Astrocyte (in vitro differentiated cells and primary cell): ENCODE results near the gene PRKAA2. TPM values are rescaled to one million over a fixed set of nuclear protein-coding genes. Genes with fewer than 3 reads are reported as not detected.
A peak's percentile ranks its signal among the peaks of the same experiment; 100 is the strongest.

Experiments used
- DNase-seq: peaks from one replicate; pipeline ENCODE4 v3.0.0-alpha.2; 2010; ENCODE audit warnings: low read depth
- FAIRE-seq: peaks from 2 replicates; lab custom pipeline; 2011; peaks lifted over from hg19 to GRCh38; lab: Jason Lieb, UNC
- H2AFZ ChIP-seq: 2 replicates; pipeline ENCODE4 v1.6.0; 2012; ENCODE audit warnings: low read depth, low read length, inconsistent platforms
- H3K27ac ChIP-seq: 2 replicates; pipeline ENCODE4 v1.5.1; 2011; ENCODE audit warnings: low read depth, low read length, inconsistent platforms
- H3K27me3 ChIP-seq: 2 replicates; pipeline ENCODE4 v1.6.0; 2011; ENCODE audit warnings: low read length, inconsistent platforms; ENCODE audit not compliant: insufficient read depth
- H3K36me3 ChIP-seq: 2 replicates; pipeline ENCODE4 v1.5.1; 2011; ENCODE audit warnings: low read length, inconsistent platforms; ENCODE audit not compliant: insufficient read depth
- H3K4me1 ChIP-seq: 2 replicates; pipeline ENCODE4 v1.5.1; 2011; ENCODE audit warnings: low read length, inconsistent platforms; ENCODE audit not compliant: insufficient read depth
- H3K4me2 ChIP-seq: 2 replicates; pipeline ENCODE4 v1.6.0; 2012; ENCODE audit warnings: low read length, inconsistent platforms
- H3K4me3 ChIP-seq: 2 replicates; pipeline ENCODE4 v1.5.1; 2011; ENCODE audit warnings: low read depth, mild to moderate bottlenecking, low read length, inconsistent platforms; ENCODE audit not compliant: insufficient read depth
- H3K79me2 ChIP-seq: 2 replicates; pipeline ENCODE4 v1.6.0; 2012; ENCODE audit warnings: mild to moderate bottlenecking, low read length, inconsistent platforms; ENCODE audit not compliant: insufficient read depth
- H3K9ac ChIP-seq: 2 replicates; pipeline ENCODE4 v1.6.0; 2012; ENCODE audit warnings: mild to moderate bottlenecking, low read length, inconsistent platforms
- H3K9me3 ChIP-seq: 2 replicates; pipeline ENCODE4 v1.5.1; 2012; ENCODE audit warnings: low read depth, mild to moderate bottlenecking, low read length, inconsistent platforms; ENCODE audit not compliant: insufficient read depth
- H4K20me1 ChIP-seq: 2 replicates; pipeline ENCODE4 v1.6.0; 2012; ENCODE audit warnings: low read length, inconsistent platforms; ENCODE audit not compliant: insufficient read depth
- H3K27ac Mint-ChIP-seq: one replicate; pipeline ENCODE4 v1.8.0; 2021; ENCODE audit warnings: mild to moderate bottlenecking, mixed read lengths; ENCODE audit not compliant: unreplicated experiment
- H3K27me3 Mint-ChIP-seq: one replicate; pipeline ENCODE4 v1.8.0; 2021; ENCODE audit warnings: low read depth, mixed read lengths; ENCODE audit not compliant: unreplicated experiment
- H3K36me3 Mint-ChIP-seq: one replicate; pipeline ENCODE4 v1.8.0; 2021; ENCODE audit warnings: low read depth, mixed read lengths; ENCODE audit not compliant: unreplicated experiment
- H3K4me1 Mint-ChIP-seq: one replicate; pipeline ENCODE4 v1.8.0; 2021; ENCODE audit warnings: low read depth, mixed read lengths; ENCODE audit not compliant: unreplicated experiment
- H3K4me3 Mint-ChIP-seq: one replicate; pipeline ENCODE4 v1.8.0; 2021; ENCODE audit warnings: mild to moderate bottlenecking, moderate library complexity, mixed read lengths; ENCODE audit not compliant: unreplicated experiment
- H3K9me3 Mint-ChIP-seq: one replicate; pipeline ENCODE4 v1.8.0; 2021; ENCODE audit warnings: mild to moderate bottlenecking, mixed read lengths; ENCODE audit not compliant: unreplicated experiment
- CTCF ChIP-seq: IDR thresholded peaks from 2 replicates; pipeline ENCODE4 v1.5.1; 2011; ENCODE audit warnings: low read depth, mild to moderate bottlenecking, inconsistent platforms, low read length, moderate library complexity; ENCODE audit not compliant: insufficient read depth
- EZH2 ChIP-seq: IDR thresholded peaks from 2 replicates; pipeline ENCODE4 v1.6.1; 2012; ENCODE audit warnings: mild to moderate bottlenecking, low read length, inconsistent platforms; ENCODE audit not compliant: insufficient read depth
- total RNA-seq: library from RNA; stranded (reverse); gene quantifications from 2 replicates; pipeline ENCODE4 v1.2.1, GENCODE V29; 2021

PRKAA2 gene
- total RNA-seq, 1 donor from 2014 or later = 2.4 TPM

GRCh38 chr1:56672579-56672978, 27.5 kb downstream of the PRKAA2 start:
- FAIRE-seq = no peak
- peaks cover 3% of the 10 kb centered on the region for H3K4me1 Mint-ChIP-seq

GRCh38 chr1:56675763-56676162, 30.6 kb downstream of the PRKAA2 start:
- FAIRE-seq = no peak
- no peaks in the 10 kb centered on the region for H3K9me3 ChIP-seq
- H3K79me2 ChIP-seq = no peaks in the 10 kb centered on the region
- peaks cover 3% of the 10 kb centered on the region for H3K4me1 Mint-ChIP-seq
- TF ChIP-seq CTCF (no peak), EZH2 (no peak)
- H3K4me3 ChIP-seq = no peak overlapping the region
- H3K27me3 ChIP-seq = no peaks in the 10 kb centered on the region
- no peaks in the 10 kb centered on the region for H3K27me3 Mint-ChIP-seq
- H3K36me3 Mint-ChIP-seq = peaks cover 2% of the 10 kb centered on the region
- no peaks in the 10 kb centered on the region for H4K20me1 ChIP-seq
- H3K9me3 Mint-ChIP-seq = no peaks in the 10 kb centered on the region
- no peak for DNase-seq
- no peak overlapping the region for H3K27ac ChIP-seq
- no peak overlapping the region for H2AFZ ChIP-seq
- H3K4me1 ChIP-seq = peaks cover 2% of the 10 kb centered on the region
- H3K4me3 Mint-ChIP-seq = no peak overlapping the region
- H3K36me3 ChIP-seq = no peaks in the 10 kb centered on the region
- H3K27ac Mint-ChIP-seq = no peak overlapping the region
- H3K9ac ChIP-seq = no peak overlapping the region
- no peak overlapping the region for H3K4me2 ChIP-seq

More at GRCh38 chr1:56672579-56672978, 27.5 kb downstream of the PRKAA2 start:
- Mint-ChIP-seq H3K4me3 (no peak overlapping the region), H3K36me3 (no peaks in the 10 kb centered on the region), H3K27ac (no peak overlapping the region), H3K9me3 (no peaks in the 10 kb centered on the region), H3K27me3 (no peaks in the 10 kb centered on the region)
- H2AFZ ChIP-seq = no peak overlapping the region
- H3K27me3 ChIP-seq = peaks cover 2% of the 10 kb centered on the region
- no peak overlapping the region for H3K27ac ChIP-seq
- no peaks in the 10 kb centered on the region for H3K36me3 ChIP-seq
- peaks cover 2% of the 10 kb centered on the region for H3K4me1 ChIP-seq
- no peak for TF ChIP-seq EZH2
- TF ChIP-seq CTCF = no peak
- H3K4me2 ChIP-seq = no peak overlapping the region
- H3K4me3 ChIP-seq = no peak overlapping the region
- H3K9ac ChIP-seq = no peak overlapping the region
- H3K9me3 ChIP-seq = no peaks in the 10 kb centered on the region
- no peaks in the 10 kb centered on the region for H4K20me1 ChIP-seq
- no peak for DNase-seq
- no peaks in the 10 kb centered on the region for H3K79me2 ChIP-seq

GRCh38 chr1:56676571-56677035, 31.5 kb downstream of the PRKAA2 start:
- Histone ChIP-seq H3K79me2 (no peaks in the 10 kb centered on the region), H3K27me3 (no peaks in the 10 kb centered on the region), H3K9ac (no peak overlapping the region), H3K4me3 (no peak overlapping the region), H3K4me1 (peaks cover 2% of the 10 kb centered on the region), H3K36me3 (no peaks in the 10 kb centered on the region), H3K27ac (no peak overlapping the region), H3K9me3 (no peaks in the 10 kb centered on the region), H3K4me2 (no peak overlapping the region), H2AFZ (no peak overlapping the region), H4K20me1 (no peaks in the 10 kb centered on the region)
- Mint-ChIP-seq H3K4me3 (no peak overlapping the region), H3K27ac (no peak overlapping the region), H3K27me3 (no peaks in the 10 kb centered on the region), H3K4me1 (peaks cover 3% of the 10 kb centered on the region), H3K36me3 (peaks cover 2% of the 10 kb centered on the region), H3K9me3 (no peaks in the 10 kb centered on the region)
- FAIRE-seq (peak; percentile 76), DNase-seq (peak; percentile 65)
- TF ChIP-seq CTCF (no peak), EZH2 (no peak)
